ENCODE data around the gene FMO5. TPM values are rescaled to one million over a fixed set of nuclear protein-coding genes. Genes with fewer than 3 reads are reported as not detected.
"Not testable (repeated sequence)": the region's sequence is repeated elsewhere in the genome, so short reads cannot be mapped to it uniquely, and the experiment has no call there.

Gene FMO5
- total RNA-seq, 1 donor from 2014 or later: 0.47 TPM

- DNase-seq (ENCODE audit: low read depth, low spot score): no peak
- H3K9me3 Mint-ChIP-seq: peaks cover 2% of the 10 kb centered on the region
- TF ChIP-seq, protein P1, sequence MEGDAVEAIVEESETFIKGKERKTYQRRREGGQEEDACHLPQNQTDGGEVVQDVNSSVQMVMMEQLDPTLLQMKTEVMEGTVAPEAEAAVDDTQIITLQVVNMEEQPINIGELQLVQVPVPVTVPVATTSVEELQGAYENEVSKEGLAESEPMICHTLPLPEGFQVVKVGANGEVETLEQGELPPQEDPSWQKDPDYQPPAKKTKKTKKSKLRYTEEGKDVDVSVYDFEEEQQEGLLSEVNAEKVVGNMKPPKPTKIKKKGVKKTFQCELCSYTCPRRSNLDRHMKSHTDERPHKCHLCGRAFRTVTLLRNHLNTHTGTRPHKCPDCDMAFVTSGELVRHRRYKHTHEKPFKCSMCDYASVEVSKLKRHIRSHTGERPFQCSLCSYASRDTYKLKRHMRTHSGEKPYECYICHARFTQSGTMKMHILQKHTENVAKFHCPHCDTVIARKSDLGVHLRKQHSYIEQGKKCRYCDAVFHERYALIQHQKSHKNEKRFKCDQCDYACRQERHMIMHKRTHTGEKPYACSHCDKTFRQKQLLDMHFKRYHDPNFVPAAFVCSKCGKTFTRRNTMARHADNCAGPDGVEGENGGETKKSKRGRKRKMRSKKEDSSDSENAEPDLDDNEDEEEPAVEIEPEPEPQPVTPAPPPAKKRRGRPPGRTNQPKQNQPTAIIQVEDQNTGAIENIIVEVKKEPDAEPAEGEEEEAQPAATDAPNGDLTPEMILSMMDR (conservative IDR thresholded peaks at IDR 0.05): no peak
- H3K27ac Mint-ChIP-seq (ENCODE audit: unreplicated experiment): no peak overlapping the region
- H3K36me3 Mint-ChIP-seq (ENCODE audit: low read depth): peaks cover 16% of the 10 kb centered on the region
- no peaks in the 10 kb centered on the region for H3K27me3 Mint-ChIP-seq (ENCODE audit: low read depth)
- no peaks in the 10 kb centered on the region for H3K4me1 Mint-ChIP-seq
- H3K4me3 Mint-ChIP-seq: no peak overlapping the region
Observed at GRCh38 chr1:147201786-147202185, 23.4 kb downstream of the FMO5 start.

GRCh38 chr1:147201276-147201675, 23.9 kb downstream of the FMO5 start:
- peaks cover 2% of the 10 kb centered on the region for H3K9me3 Mint-ChIP-seq
- no peak overlapping the region for H3K4me3 Mint-ChIP-seq
- H3K27ac Mint-ChIP-seq (ENCODE audit: unreplicated experiment): no peak overlapping the region
- no peak for DNase-seq (ENCODE audit: low read depth, low spot score)
- H3K4me1 Mint-ChIP-seq: no peaks in the 10 kb centered on the region
- H3K27me3 Mint-ChIP-seq (ENCODE audit: low read depth): no peaks in the 10 kb centered on the region
- TF ChIP-seq, protein P1 (conservative IDR thresholded peaks at IDR 0.05): no peak
- peaks cover 16% of the 10 kb centered on the region for H3K36me3 Mint-ChIP-seq (ENCODE audit: low read depth)

- H3K36me3 Mint-ChIP-seq (ENCODE audit: low read depth): peaks cover 17% of the 10 kb centered on the region
- H3K4me3 Mint-ChIP-seq; H3K27ac Mint-ChIP-seq (ENCODE audit: unreplicated experiment); H3K9me3 Mint-ChIP-seq; H3K4me1 Mint-ChIP-seq; DNase-seq (ENCODE audit: low read depth, low spot score); H3K27me3 Mint-ChIP-seq (ENCODE audit: low read depth): not testable (repeated sequence)
Observed at GRCh38 chr1:147197324-147197723, 27.8 kb downstream of the FMO5 start.

GRCh38 chr1:147189514-147189913, 35.6 kb downstream of the FMO5 start:
- DNase-seq (ENCODE audit: low read depth, low spot score): no peak
- no peak overlapping the region for H3K4me3 Mint-ChIP-seq
- no peak overlapping the region for H3K27ac Mint-ChIP-seq (ENCODE audit: unreplicated experiment)

DNA sequence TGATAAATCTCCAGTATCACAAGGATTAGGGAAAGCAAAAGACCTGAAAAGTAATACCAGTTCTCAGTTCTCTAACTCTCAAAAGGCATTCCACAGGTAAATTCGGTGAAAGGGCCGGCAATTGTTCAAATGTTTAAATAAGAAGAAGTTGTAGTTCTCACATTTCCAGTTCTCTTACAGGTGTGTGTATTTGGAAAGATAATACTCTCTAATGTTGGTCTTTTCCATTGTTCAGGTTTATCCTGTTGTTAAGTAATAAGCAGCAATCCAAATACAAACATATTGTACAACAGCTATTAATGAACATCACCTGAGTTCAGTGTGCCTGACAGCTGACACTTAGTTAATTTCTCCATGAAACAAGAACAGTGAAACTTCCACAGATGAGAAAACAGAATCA, 39.7 kb downstream of the FMO5 start:
- Mint-ChIP-seq H3K27me3 (ENCODE audit: low read depth) (no peaks in the 10 kb centered on the region), H3K27ac (ENCODE audit: unreplicated experiment) (no peak overlapping the region), H3K36me3 (ENCODE audit: low read depth) (no peaks in the 10 kb centered on the region), H3K4me1 (no peaks in the 10 kb centered on the region), H3K9me3 (no peaks in the 10 kb centered on the region), H3K4me3 (no peak overlapping the region)
- DNase-seq (ENCODE audit: low read depth, low spot score): no peak
- TF ChIP-seq, protein P1 (conservative IDR thresholded peaks at IDR 0.05): no peak

More at GRCh38 chr1:147189514-147189913, 35.6 kb downstream of the FMO5 start:
- no peaks in the 10 kb centered on the region for H3K27me3 Mint-ChIP-seq (ENCODE audit: low read depth)
- peaks cover 5% of the 10 kb centered on the region for H3K36me3 Mint-ChIP-seq (ENCODE audit: low read depth)
- no peaks in the 10 kb centered on the region for H3K4me1 Mint-ChIP-seq
- no peaks in the 10 kb centered on the region for H3K9me3 Mint-ChIP-seq
- TF ChIP-seq, protein P1 (conservative IDR thresholded peaks at IDR 0.05): no peak

DNA sequence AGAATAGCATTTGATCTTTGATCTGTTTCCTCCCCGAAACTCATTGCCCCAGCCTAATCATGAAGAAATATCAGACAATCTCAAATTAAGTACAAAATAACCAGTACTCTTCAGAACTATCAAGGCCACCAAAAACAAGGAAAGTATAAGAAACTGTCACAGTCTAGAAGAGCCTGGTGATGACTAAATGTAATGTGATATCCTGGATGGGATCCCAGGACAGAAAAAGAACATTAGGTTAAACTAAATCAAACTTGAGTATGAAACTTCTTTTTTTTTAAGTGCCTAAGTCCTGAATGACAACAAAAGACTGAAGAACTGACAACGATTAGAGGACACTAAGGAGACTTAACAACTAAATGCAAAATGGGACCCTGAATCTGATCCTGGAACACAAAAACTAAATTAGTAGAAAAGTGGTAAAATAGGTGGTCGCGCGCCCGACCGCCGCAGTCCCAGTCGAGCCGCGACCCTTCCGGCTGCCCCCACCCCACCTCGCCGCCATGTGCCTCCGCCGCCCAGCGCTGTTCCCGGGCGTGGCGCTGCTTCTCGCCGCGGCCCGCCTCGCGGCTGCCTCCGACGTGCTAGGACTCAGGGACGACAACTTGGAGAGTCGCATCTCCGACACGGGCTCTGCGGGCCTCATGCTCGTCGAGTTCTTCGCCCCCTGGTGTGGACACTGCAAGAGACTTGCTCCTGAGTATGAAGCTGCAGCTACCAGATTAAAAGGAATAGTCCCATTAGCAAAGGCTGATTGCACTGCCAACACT, 47.3 kb downstream of the FMO5 start:
- no peak for DNase-seq (ENCODE audit: low read depth, low spot score)
- Mint-ChIP-seq H3K36me3 (ENCODE audit: low read depth) (peaks cover 28% of the 10 kb centered on the region), H3K9me3 (peaks cover 18% of the 10 kb centered on the region), H3K27me3 (ENCODE audit: low read depth) (no peaks in the 10 kb centered on the region), H3K4me1 (peaks cover 16% of the 10 kb centered on the region), H3K27ac (ENCODE audit: unreplicated experiment) (no peak overlapping the region), H3K4me3 (no peak overlapping the region)
- TF ChIP-seq, protein P1 (conservative IDR thresholded peaks at IDR 0.05): no peak

All from neural crest cell (in vitro differentiated cells).